CD4-positive, alpha-beta T cell (primary cell): Measurements from ENCODE around the gene GOLGA1. TPM values are rescaled to one million over a fixed set of nuclear protein-coding genes. Genes with fewer than 3 reads are reported as not detected.

Experiments used
- ATAC-seq: fragments of 200-7000 bp; cut with Tn5 transposase; one replicate; pipeline ENCODE4 v1.10.0; 2022; ENCODE audit warnings: mild to moderate bottlenecking; ENCODE audit not compliant: poor library complexity
- CTCF ChIA-PET: fragments of 350-600 bp; sonication (Branson Sonifier 250); formaldehyde crosslinking; loops from one replicate; lab custom pipeline; 2021; ENCODE audit warnings: antibody characterized with exemption, inconsistent platforms; lab: Charles Lee
- POLR2A ChIA-PET: fragments of 350-600 bp; sonication (Branson Sonifier 250); formaldehyde crosslinking; loops from one replicate; lab custom pipeline; 2021; ENCODE audit warnings: antibody characterized with exemption, inconsistent platforms; lab: Charles Lee
- DNase-seq, 14 experiments: peaks; one replicate each; pipeline ENCODE4 v3.0.0-alpha.2; 2013 to 2020; ENCODE audit warnings: mixed read lengths in 2 of 14
- H3K27ac ChIP-seq, 2 donors: one replicate each; pipeline versions ENCODE4 v1.5.1 to v1.7.0; 2013; ENCODE audit warnings: low read length in 2 of 2, low read depth in 1 of 2, mild to moderate bottlenecking in 1 of 2
- H3K27me3 ChIP-seq, 2 experiments: 1 replicate in 1 of 2; 2 replicates in 1 of 2; pipeline versions ENCODE4 v1.6.1 to v1.7.0; 2013; ENCODE audit warnings: low read length in 2 of 2, control low read depth in 1 of 2, mild to moderate bottlenecking in 1 of 2, moderate library complexity in 1 of 2; ENCODE audit not compliant: insufficient read depth in 2 of 2, control insufficient read depth in 1 of 2
- H3K36me3 ChIP-seq: one replicate; pipeline ENCODE4 v1.6.1; 2013; ENCODE audit warnings: low read length, control low read depth; ENCODE audit not compliant: insufficient read depth
- H3K4me1 ChIP-seq: one replicate; pipeline ENCODE4 v1.6.1; 2013; ENCODE audit warnings: low read length, control low read depth; ENCODE audit not compliant: insufficient read depth
- H3K4me3 ChIP-seq: one replicate; pipeline ENCODE4 v1.5.1; 2013; ENCODE audit warnings: mild to moderate bottlenecking, low read length, moderate library complexity
- H3K9me3 ChIP-seq, 2 experiments: 1 replicate in 1 of 2; 2 replicates in 1 of 2; pipeline versions ENCODE4 v1.6.1 to v1.7.0; 2013; ENCODE audit warnings: low read length in 2 of 2, mild to moderate bottlenecking in 2 of 2, control low read depth in 1 of 2, moderate library complexity in 1 of 2; ENCODE audit not compliant: control insufficient read depth in 1 of 2, insufficient read depth in 1 of 2
- H3K27ac Mint-ChIP-seq: one replicate; pipeline ENCODE4 v1.8.0; 2020; ENCODE audit warnings: mixed read lengths
- H3K27me3 Mint-ChIP-seq: one replicate; pipeline ENCODE4 v1.8.0; 2021; ENCODE audit warnings: mixed read lengths
- H3K36me3 Mint-ChIP-seq: one replicate; pipeline ENCODE4 v1.8.0; 2021; ENCODE audit warnings: low read depth, mixed read lengths
- H3K4me1 Mint-ChIP-seq: one replicate; pipeline ENCODE4 v1.8.0; 2021; ENCODE audit warnings: low read depth, mixed read lengths
- H3K4me3 Mint-ChIP-seq: one replicate; pipeline ENCODE4 v1.8.0; 2020; ENCODE audit warnings: mild to moderate bottlenecking, mixed read lengths
- H3K9me3 Mint-ChIP-seq: one replicate; pipeline ENCODE4 v1.8.0; 2020; ENCODE audit warnings: mixed read lengths
- intact Hi-C, 2 experiments: fragments of 100-400 bp; cut with DNase I in 1 of 2; cut with micrococcal nuclease in 1 of 2; formaldehyde crosslinking; loops; one replicate each; pipeline versions ENCODE4 v1.15.1 to v1.9.0; 2023 to 2025; cut with DNase I, micrococcal nuclease
- total RNA-seq, 174 experiments: library from RNA in 2 of 174; stranded (reverse) in 2 of 174; gene quantifications; one replicate each; pipeline ENCODE4 v1.2.3 and lab custom pipeline; 2021 to 2026
- TF ChIP-seq, protein P1 (sequence below): fragments of 200-600 bp; IDR thresholded peaks from one replicate; pipeline ENCODE4 v1.8.0; 2022; ENCODE audit warnings: antibody characterized with exemption, mild to moderate bottlenecking

Gene GOLGA1
- total RNA-seq, 2 experiments from 2014 or later = 12.9 to 22.2 TPM

DNA sequence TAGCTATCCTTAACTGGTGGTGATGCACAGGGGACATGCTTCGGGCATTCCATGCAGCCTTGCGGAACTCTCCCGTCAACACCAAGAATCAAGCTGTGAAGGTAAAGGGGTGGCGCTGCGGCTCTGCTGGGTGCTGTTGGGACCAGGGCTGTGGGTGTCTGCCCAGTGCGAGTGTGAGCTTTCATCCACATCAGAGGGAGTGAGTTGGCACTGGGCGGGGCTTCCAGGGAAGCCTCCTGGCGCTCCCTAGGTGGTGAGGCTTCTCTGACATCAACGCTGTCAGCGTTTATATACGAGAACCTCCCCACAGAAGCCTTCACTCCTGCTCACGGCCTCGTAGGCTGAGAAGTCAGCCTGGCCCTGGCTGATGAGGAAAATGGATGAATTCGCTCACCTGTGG is 67.2 kb downstream of the GOLGA1 start:
- CTCF ChIA-PET = interaction anchor here (1.5 to 2.1 kb wide), 2 partner anchors 12 to 20 kb away, joined by 4 to 7 read pairs; partner anchors contain the start of genes ARPC5L, RPL35 and WDR38
- Histone ChIP-seq H3K27me3 (no peaks in the 10 kb centered on the region), H3K4me3 (no peak overlapping the region), H3K4me1 (peaks cover 61% of the 10 kb centered on the region), H3K9me3 (no peaks in the 10 kb centered on the region), H3K27ac (no peak overlapping the region), H3K36me3 (peaks cover 69% of the 10 kb centered on the region)
- POLR2A ChIA-PET = interaction anchor here (2.4 kb wide), 1 partner anchor 12 kb away, joined by 15 read pairs; the partner anchor contains the start of genes ARPC5L and RPL35
- TF ChIP-seq, protein P1, sequence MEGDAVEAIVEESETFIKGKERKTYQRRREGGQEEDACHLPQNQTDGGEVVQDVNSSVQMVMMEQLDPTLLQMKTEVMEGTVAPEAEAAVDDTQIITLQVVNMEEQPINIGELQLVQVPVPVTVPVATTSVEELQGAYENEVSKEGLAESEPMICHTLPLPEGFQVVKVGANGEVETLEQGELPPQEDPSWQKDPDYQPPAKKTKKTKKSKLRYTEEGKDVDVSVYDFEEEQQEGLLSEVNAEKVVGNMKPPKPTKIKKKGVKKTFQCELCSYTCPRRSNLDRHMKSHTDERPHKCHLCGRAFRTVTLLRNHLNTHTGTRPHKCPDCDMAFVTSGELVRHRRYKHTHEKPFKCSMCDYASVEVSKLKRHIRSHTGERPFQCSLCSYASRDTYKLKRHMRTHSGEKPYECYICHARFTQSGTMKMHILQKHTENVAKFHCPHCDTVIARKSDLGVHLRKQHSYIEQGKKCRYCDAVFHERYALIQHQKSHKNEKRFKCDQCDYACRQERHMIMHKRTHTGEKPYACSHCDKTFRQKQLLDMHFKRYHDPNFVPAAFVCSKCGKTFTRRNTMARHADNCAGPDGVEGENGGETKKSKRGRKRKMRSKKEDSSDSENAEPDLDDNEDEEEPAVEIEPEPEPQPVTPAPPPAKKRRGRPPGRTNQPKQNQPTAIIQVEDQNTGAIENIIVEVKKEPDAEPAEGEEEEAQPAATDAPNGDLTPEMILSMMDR = no peak
- DNase-seq = peak in 3 of 14 experiments; percentile 41 to 65 (median 55)
- peaks cover 83% of the 10 kb centered on the region for H3K36me3 Mint-ChIP-seq
- H3K4me3 Mint-ChIP-seq = no peak overlapping the region
- no peak for ATAC-seq
- H3K4me1 Mint-ChIP-seq = peaks cover 41% of the 10 kb centered on the region
- no peaks in the 10 kb centered on the region for H3K27me3 Mint-ChIP-seq
- no peak overlapping the region for H3K27ac Mint-ChIP-seq
- H3K9me3 Mint-ChIP-seq = no peaks in the 10 kb centered on the region
- intact Hi-C loops = no loop called here

GRCh38 chr9:124871156-124871561 is 69.7 kb downstream of the GOLGA1 start:
- Mint-ChIP-seq H3K27me3 (no peaks in the 10 kb centered on the region), H3K9me3 (no peaks in the 10 kb centered on the region), H3K27ac (peak overlapping the region; percentile 92), H3K4me3 (peak overlapping the region; percentile 92), H3K36me3 (peaks cover 61% of the 10 kb centered on the region), H3K4me1 (peaks cover 54% of the 10 kb centered on the region)
- TF ChIP-seq, protein P1 = no peak
- H3K27ac ChIP-seq = peak overlapping the region; percentile 87 to 96
- no peaks in the 10 kb centered on the region for H3K27me3 ChIP-seq
- peaks cover 44% of the 10 kb centered on the region for H3K36me3 ChIP-seq
- peak in 1 of 14 experiments; percentile 23 for DNase-seq
- H3K4me3 ChIP-seq = peak overlapping the region; percentile 84
- intact Hi-C loops = no loop called here
- H3K4me1 ChIP-seq = peaks cover 71% of the 10 kb centered on the region
- ChIA-PET POLR2A (interaction anchor here (0.7 to 2.4 kb wide), 2 partner anchors 10 to 23 kb away, joined by 3 to 15 read pairs; partner anchors contain the start of genes ARPC5L and RPL35), CTCF (interaction anchor here (1.2 to 3.6 kb wide), 2 partner anchors 10 to 18 kb away, joined by 6 to 21 read pairs; partner anchors contain the start of genes ARPC5L, RPL35 and WDR38)
- no peaks in the 10 kb centered on the region for H3K9me3 ChIP-seq
- no peak for ATAC-seq

DNA sequence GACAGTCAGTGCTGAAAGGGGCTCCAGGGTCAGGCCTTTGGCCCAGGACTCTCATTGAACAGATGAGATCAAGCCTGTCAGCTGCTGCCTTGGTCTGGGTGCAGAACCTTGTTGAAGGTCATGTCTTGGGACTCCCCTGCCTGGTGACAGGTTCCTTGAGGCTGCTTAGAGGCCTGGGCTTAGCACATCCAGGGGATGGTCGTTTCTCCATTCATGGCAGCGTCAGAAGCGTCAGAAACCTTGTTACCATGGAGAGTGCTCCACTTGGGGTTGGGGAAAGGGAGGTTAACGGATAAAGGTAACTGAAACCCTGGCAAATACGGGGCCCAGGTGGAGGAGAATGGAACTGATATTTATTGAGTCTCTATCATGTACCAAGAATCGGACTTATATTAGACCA is 70.2 kb downstream of the GOLGA1 start:
- DNase-seq = peak in 1 of 14 experiments; percentile 38
- ATAC-seq = no peak
- no peaks in the 10 kb centered on the region for H3K27me3 Mint-ChIP-seq
- ChIA-PET POLR2A (interaction anchor here (0.7 to 1.4 kb wide), 2 partner anchors 9 to 255 kb away, joined by 3 to 21 read pairs; partner anchors contain the start of genes ARPC5L and RPL35), CTCF (interaction anchor here (1.1 to 3.6 kb wide), 4 partner anchors 9 to 98 kb away, joined by 3 to 21 read pairs (median 6); partner anchors contain the start of genes ARPC5L, RPL35 and WDR38)
- peaks cover 71% of the 10 kb centered on the region for H3K4me1 ChIP-seq
- H3K4me3 ChIP-seq = peak overlapping the region; percentile 84
- H3K9me3 Mint-ChIP-seq = no peaks in the 10 kb centered on the region
- no peaks in the 10 kb centered on the region for H3K9me3 ChIP-seq
- peak overlapping the region; percentile 92 for H3K27ac Mint-ChIP-seq
- peaks cover 40% of the 10 kb centered on the region for H3K36me3 ChIP-seq
- TF ChIP-seq, protein P1 = no peak
- intact Hi-C loops = no loop called here
- H3K27ac ChIP-seq = peak overlapping the region; percentile 87 to 96
- H3K4me1 Mint-ChIP-seq = peaks cover 54% of the 10 kb centered on the region
- H3K4me3 Mint-ChIP-seq = peak overlapping the region; percentile 92
- peaks cover 57% of the 10 kb centered on the region for H3K36me3 Mint-ChIP-seq
- no peaks in the 10 kb centered on the region for H3K27me3 ChIP-seq
